ENCODE results near the gene ART4. TPM values are rescaled to one million over a fixed set of nuclear protein-coding genes. Genes with fewer than 3 reads are reported as not detected.

ART4 gene
- total RNA-seq, 8 experiments from 2014 or later, result 0.04 to 0.43 (median 0.26) TPM

DNA sequence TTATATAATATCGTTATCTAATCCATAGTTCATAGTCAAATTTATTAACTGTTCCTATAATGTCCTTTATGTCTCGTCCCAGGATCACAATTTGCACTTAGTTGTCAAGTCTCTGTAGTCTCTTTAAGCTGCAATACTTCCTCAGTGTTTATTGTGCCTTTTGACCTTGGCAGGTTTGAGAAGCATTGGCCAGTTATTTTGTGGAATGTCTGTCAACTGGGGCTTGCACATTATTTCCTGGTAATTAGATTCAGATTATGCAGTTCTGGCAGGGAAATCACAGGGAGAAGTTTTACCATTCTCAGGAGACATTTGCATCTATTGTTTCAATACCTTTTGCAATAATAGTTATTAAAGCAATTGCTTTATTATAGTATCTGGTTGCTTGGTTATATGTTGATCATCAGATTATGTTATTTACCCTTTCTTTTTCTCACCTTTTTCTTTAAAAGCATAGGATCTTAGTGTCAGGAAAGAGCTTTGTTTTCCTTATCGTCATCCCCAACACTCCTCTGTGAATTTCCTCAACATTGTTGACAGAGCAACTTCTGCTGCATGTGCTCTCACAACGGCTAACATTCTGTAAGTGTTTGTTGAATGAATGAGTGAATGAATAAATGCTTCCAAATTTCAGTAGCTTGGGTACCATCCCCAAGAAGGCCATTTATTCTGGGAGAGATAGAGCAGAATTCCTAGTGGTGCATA lies 3.7 kb upstream of the ART4 start:
- Histone ChIP-seq H3K27ac (no peak overlapping the region), H3K4me1 (replicated peaks in 1 of 2) (peaks cover 4% of the 10 kb centered on the region in 2 donors), H3K4me3 (no peak overlapping the region)
- no peak for ATAC-seq (replicated peaks in 6 of 8)
- 18 to 93% (median 78%) methylated on average over 2 to 4 of the region's 4 CpGs for WGBS, 10 experiments
- in situ Hi-C loops (cut with MboI; ENCODE audit: low pct_unique_long_range_greater_than_20kb in 2 of 9, low sequenced_read_pairs in 9 of 9, unreplicated experiment in 9 of 9), result loop anchor here in 6 of 9 experiments (10.0 to 25.0 kb wide), 5 partner anchors 140 to 690 kb away; partner anchors contain the start of gene RERG (in 4 of the 6)

- H3K4me1 ChIP-seq (replicated peaks in 1 of 2), result peaks cover 4% of the 10 kb centered on the region in 2 donors
- no peak overlapping the region for H3K27ac ChIP-seq
- H3K4me3 ChIP-seq, result no peak overlapping the region
- 39 to 100% (median 87%) methylated on average over 1 to 3 of the region's 3 CpGs for WGBS, 10 experiments
- in situ Hi-C loops (cut with MboI; ENCODE audit: low pct_unique_long_range_greater_than_20kb in 2 of 9, low sequenced_read_pairs in 9 of 9, unreplicated experiment in 9 of 9), result loop anchor here in 6 of 9 experiments (10.0 to 25.0 kb wide), 5 partner anchors 141 to 691 kb away; partner anchors contain the start of gene RERG (in 4 of the 6)
- no peak for ATAC-seq (replicated peaks in 6 of 8)
Observed at GRCh38 chr12:14846042-14846587, 2.8 kb upstream of the ART4 start.

GRCh38 chr12:14845350-14845750 lies 2.0 kb upstream of the ART4 start:
- Histone ChIP-seq H3K27ac (no peak overlapping the region), H3K4me3 (no peak overlapping the region), H3K4me1 (replicated peaks in 1 of 2) (peaks cover 4% of the 10 kb centered on the region in 2 donors)
- ATAC-seq (replicated peaks in 6 of 8), result peak; percentile 23 to 67 (median 47)
- in situ Hi-C loops (cut with MboI; ENCODE audit: low pct_unique_long_range_greater_than_20kb in 2 of 9, low sequenced_read_pairs in 9 of 9, unreplicated experiment in 9 of 9), result loop anchor here in 6 of 9 experiments (10.0 to 25.0 kb wide), 5 partner anchors 142 to 692 kb away; partner anchors contain the start of gene RERG (in 4 of the 6)
- WGBS, 10 experiments, result 0% methylated on average over 1 to 3 of the region's 3 CpGs; no CpG with 5 or more reads in 1 of the 10 experiments

DNA sequence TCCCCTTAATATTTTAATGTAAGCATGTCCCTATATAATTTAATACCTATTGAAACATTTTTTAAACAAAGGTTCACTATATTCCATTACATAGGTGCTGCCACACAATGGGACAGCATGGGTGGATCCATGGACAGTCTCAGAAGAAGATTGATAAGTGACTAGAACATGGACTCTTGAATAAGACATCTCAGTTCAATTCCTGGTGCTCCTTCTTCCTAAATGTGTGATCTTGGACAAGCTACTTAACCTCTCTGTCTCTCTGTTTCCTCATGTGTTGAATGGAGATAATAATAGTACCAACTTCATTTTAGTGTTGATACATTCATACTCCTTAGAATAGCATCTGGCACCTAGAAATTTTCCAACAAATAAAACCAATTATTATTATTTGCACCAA lies 1.1 kb upstream of the ART4 start:
- no peak for ATAC-seq (replicated peaks in 6 of 8)
- peaks cover 4% of the 10 kb centered on the region in 2 donors for H3K4me1 ChIP-seq (replicated peaks in 1 of 2)
- H3K4me3 ChIP-seq, result no peak overlapping the region
- in situ Hi-C loops (cut with MboI; ENCODE audit: low pct_unique_long_range_greater_than_20kb in 2 of 9, low sequenced_read_pairs in 9 of 9, unreplicated experiment in 9 of 9), result loop anchor here in 6 of 9 experiments (10.0 to 25.0 kb wide), 5 partner anchors 143 to 693 kb away; partner anchors contain the start of gene RERG (in 4 of the 6)
- H3K27ac ChIP-seq, result no peak overlapping the region

GRCh38 chr12:14842315-14842714 lies 1.0 kb downstream of the ART4 start:
- in situ Hi-C loops (cut with MboI; ENCODE audit: low pct_unique_long_range_greater_than_20kb in 2 of 9, low sequenced_read_pairs in 9 of 9, unreplicated experiment in 9 of 9), result loop anchor here in 6 of 9 experiments (10.0 to 25.0 kb wide), 5 partner anchors 145 to 695 kb away; partner anchors contain the start of gene RERG (in 4 of the 6)
- peaks cover 4% of the 10 kb centered on the region in 2 donors for H3K4me1 ChIP-seq (replicated peaks in 1 of 2)
- 63 to 100% (median 90%) methylated on average over 2 to 3 of the region's 3 CpGs; no CpG with 5 or more reads in 1 of the 10 experiments for WGBS, 10 experiments
- no peak overlapping the region for H3K27ac ChIP-seq
- no peak for ATAC-seq (replicated peaks in 6 of 8)
- no peak overlapping the region for H3K4me3 ChIP-seq

- H3K27ac ChIP-seq, result no peak overlapping the region
- in situ Hi-C loops (cut with MboI; ENCODE audit: low pct_unique_long_range_greater_than_20kb in 2 of 9, low sequenced_read_pairs in 9 of 9, unreplicated experiment in 9 of 9), result loop anchor here in 6 of 9 experiments (10.0 to 25.0 kb wide), 5 partner anchors 146 to 696 kb away; partner anchors contain the start of gene RERG (in 4 of the 6)
- peaks cover under 1 to 2% of the 10 kb centered on the region in 2 donors for H3K4me1 ChIP-seq (replicated peaks in 1 of 2)
- H3K4me3 ChIP-seq, result no peak overlapping the region
- WGBS, 10 experiments, result 0 to 100% (median 70%) methylated on average over 1 to 3 of the region's 3 CpGs; no CpG with 5 or more reads in 2 of the 10 experiments
- peak in 3 of 8 experiments; percentile 30 to 91 (median 91) for ATAC-seq (replicated peaks in 6 of 8)
Observed at GRCh38 chr12:14841761-14842160, 1.6 kb downstream of the ART4 start.

GRCh38 chr12:14840616-14841015 lies 2.7 kb downstream of the ART4 start:
- Histone ChIP-seq H3K4me1 (replicated peaks in 1 of 2) (no peaks in the 10 kb centered on the region), H3K4me3 (no peak overlapping the region), H3K27ac (no peak overlapping the region)
- 0 to 100% (median 65%) methylated on average over 1 to 4 of the region's 4 CpGs; no CpG with 5 or more reads in 3 of the 10 experiments for WGBS, 10 experiments
- peak in 2 of 8 experiments; percentile 18 to 93 for ATAC-seq (replicated peaks in 6 of 8)
- in situ Hi-C loops (cut with MboI; ENCODE audit: low pct_unique_long_range_greater_than_20kb in 2 of 9, low sequenced_read_pairs in 9 of 9, unreplicated experiment in 9 of 9), result loop anchor here in 6 of 9 experiments (10.0 to 25.0 kb wide), 5 partner anchors 147 to 697 kb away; partner anchors contain the start of gene RERG (in 4 of the 6)

DNA sequence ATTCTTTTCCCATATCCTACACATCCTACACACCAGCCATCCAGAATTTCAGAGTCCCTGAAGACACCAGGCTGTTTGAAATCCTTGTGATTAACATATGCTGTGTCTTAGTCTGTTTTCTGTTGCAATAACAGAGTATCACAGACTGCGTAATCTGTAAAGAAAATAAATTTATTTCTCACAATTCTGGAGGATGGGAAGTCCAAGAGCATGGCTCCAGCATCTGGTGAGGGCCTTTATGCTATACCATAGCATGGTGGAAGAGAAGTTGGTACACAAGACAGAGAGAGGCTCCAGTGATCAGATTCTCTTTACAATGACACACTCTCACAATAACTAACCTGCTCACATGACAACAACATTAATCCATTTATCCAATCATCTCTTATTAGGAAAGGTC lies 4.1 kb downstream of the ART4 start:
- in situ Hi-C loops (cut with MboI; ENCODE audit: low pct_unique_long_range_greater_than_20kb in 2 of 9, low sequenced_read_pairs in 9 of 9, unreplicated experiment in 9 of 9), result loop anchor here in 6 of 9 experiments (25.0 kb wide), 4 partner anchors 148 to 698 kb away; partner anchors contain the start of gene RERG (in 4 of the 6)
- WGBS, 10 experiments, result 83 to 100% (median 100%) methylated on average over 1 of the region's 1 CpG; no CpG with 5 or more reads in 4 of the 10 experiments
- H3K4me1 ChIP-seq (replicated peaks in 1 of 2), result peaks cover 9 to 10% of the 10 kb centered on the region in 2 donors
- H3K27ac ChIP-seq, result no peak overlapping the region
- ATAC-seq (replicated peaks in 6 of 8), result no peak
- no peak overlapping the region for H3K4me3 ChIP-seq

GRCh38 chr12:14836336-14837210 lies 6.8 kb downstream of the ART4 start:
- peak in 3 of 8 experiments; percentile 41 to 100 (median 98) for ATAC-seq (replicated peaks in 6 of 8)

GRCh38 chr12:14834509-14834908 lies 8.8 kb downstream of the ART4 start:
- peak in 2 of 8 experiments; percentile 40 to 49 for ATAC-seq (replicated peaks in 6 of 8)
- Histone ChIP-seq H3K4me3 (no peak overlapping the region), H3K27ac (no peak overlapping the region), H3K4me1 (replicated peaks in 1 of 2) (peaks cover 13 to 15% of the 10 kb centered on the region in 2 donors)
- in situ Hi-C loops (cut with MboI; ENCODE audit: low pct_unique_long_range_greater_than_20kb in 2 of 9, low sequenced_read_pairs in 9 of 9, unreplicated experiment in 9 of 9), result loop anchor here in 6 of 9 experiments (25.0 kb wide), 4 partner anchors 153 to 703 kb away; partner anchors contain the start of gene RERG (in 4 of the 6)

More at GRCh38 chr12:14836336-14837210, 6.8 kb downstream of the ART4 start:
- 5 to 90% (median 73%) methylated on average over 2 to 7 of the region's 7 CpGs for WGBS, 10 experiments
- Histone ChIP-seq H3K4me3 (no peak overlapping the region), H3K27ac (no peak overlapping the region), H3K4me1 (replicated peaks in 1 of 2) (peaks cover 13 to 15% of the 10 kb centered on the region in 2 donors)
- in situ Hi-C loops (cut with MboI; ENCODE audit: low pct_unique_long_range_greater_than_20kb in 2 of 9, low sequenced_read_pairs in 9 of 9, unreplicated experiment in 9 of 9), result loop anchor here in 6 of 9 experiments (25.0 kb wide), 4 partner anchors 151 to 701 kb away; partner anchors contain the start of gene RERG (in 4 of the 6)

DNA sequence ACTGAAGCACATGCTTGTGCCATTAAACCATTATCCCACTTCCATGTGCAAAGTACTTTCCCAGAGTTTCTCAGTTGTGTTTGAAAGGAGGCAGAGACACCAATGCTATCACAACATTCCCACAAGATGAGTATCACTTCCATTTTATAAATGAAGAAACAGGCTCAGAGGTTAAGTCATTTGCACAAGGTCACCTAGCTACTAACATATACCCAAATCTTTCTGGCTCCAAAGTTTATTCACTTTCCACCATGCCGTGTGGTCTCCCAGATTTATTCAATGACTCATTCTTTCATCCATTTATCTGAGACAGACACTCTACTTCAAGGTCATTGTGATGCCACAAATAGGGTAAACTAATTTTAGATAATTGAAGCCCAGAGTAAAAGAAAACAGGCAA lies 9.4 kb downstream of the ART4 start:
- peak in 3 of 8 experiments; percentile 19 to 64 (median 27) for ATAC-seq (replicated peaks in 6 of 8)
- Histone ChIP-seq H3K4me1 (replicated peaks in 1 of 2) (peaks cover 13 to 15% of the 10 kb centered on the region in 2 donors), H3K27ac (no peak overlapping the region), H3K4me3 (no peak overlapping the region)
- WGBS, 10 experiments, result 0 to 71% (median 40%) methylated on average over 1 of the region's 1 CpG; no CpG with 5 or more reads in 3 of the 10 experiments
- in situ Hi-C loops (cut with MboI; ENCODE audit: low pct_unique_long_range_greater_than_20kb in 2 of 9, low sequenced_read_pairs in 9 of 9, unreplicated experiment in 9 of 9), result loop anchor here in 6 of 9 experiments (25.0 kb wide), 4 partner anchors 153 to 703 kb away; partner anchors contain the start of gene RERG (in 4 of the 6)

DNA sequence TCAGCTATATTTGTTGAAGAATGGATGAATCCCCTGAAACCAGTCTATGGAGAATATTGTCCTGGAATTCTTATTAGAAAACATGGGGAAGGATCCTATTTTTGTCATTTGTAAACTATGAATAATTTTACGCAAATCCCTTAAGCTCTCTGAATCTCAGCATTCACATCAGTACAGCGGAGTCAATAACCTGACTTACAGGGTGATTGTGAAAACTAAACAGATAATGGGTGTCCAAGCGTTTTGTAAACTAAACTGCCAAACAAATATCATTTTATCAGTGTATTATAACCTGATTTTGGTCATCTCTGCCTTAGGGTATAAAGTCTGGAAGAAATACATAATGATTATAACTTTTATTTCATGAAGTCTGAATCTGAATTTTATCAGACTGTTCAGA lies 10.0 kb downstream of the ART4 start:
- Histone ChIP-seq H3K27ac (no peak overlapping the region), H3K4me3 (no peak overlapping the region), H3K4me1 (replicated peaks in 1 of 2) (peaks cover 13 to 15% of the 10 kb centered on the region in 2 donors)
- ATAC-seq (replicated peaks in 6 of 8), result no peak
- in situ Hi-C loops (cut with MboI; ENCODE audit: low pct_unique_long_range_greater_than_20kb in 2 of 9, low sequenced_read_pairs in 9 of 9, unreplicated experiment in 9 of 9), result loop anchor here in 6 of 9 experiments (25.0 kb wide), 4 partner anchors 154 to 704 kb away; partner anchors contain the start of gene RERG (in 4 of the 6)
- WGBS, 10 experiments, result 58 to 100% (median 84%) methylated on average over 1 to 3 of the region's 3 CpGs
